ENCODE data around the gene ZNF579.

DNA sequence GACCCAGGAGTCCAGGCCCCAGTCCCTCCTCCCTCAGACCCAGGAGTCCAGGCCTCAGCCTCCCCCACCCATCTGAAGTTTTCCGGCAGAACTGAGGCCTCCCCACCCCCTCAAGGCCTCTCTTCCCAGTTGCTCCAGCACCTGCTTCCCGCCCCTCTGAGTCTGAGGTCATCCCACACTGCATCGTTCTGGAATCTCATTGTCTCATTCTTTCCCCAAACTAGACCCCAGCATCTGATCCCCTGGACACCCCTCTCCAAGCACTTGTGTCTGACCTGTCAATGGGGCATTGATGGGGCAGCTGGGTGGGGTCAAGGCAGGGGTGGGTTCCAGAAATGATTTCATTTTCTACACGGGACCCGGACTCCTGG is 42.9 kb downstream of the ZNF579 start:
- TF ChIP-seq CTCF (optimal IDR thresholded peaks at IDR 0.05 in 1 of 3, IDR thresholded peaks at IDR 0.05 in 1 of 3, conservative IDR thresholded peaks at IDR 0.05 in 1 of 3; ENCODE audit: extremely low read depth in 1 of 3, insufficient read depth in 2 of 3, low read length in 3 of 3) (no peak), EZH2 (IDR thresholded peaks at IDR 0.05; ENCODE audit: low read length) (no peak)
